CD4-positive, alpha-beta T cell (primary cell): ENCODE data around the gene CATSPER4. TPM values are rescaled to one million over a fixed set of nuclear protein-coding genes. Genes with fewer than 3 reads are reported as not detected.

Source experiments
- ATAC-seq: fragments of 200-7000 bp; cut with Tn5 transposase; one replicate; pipeline ENCODE4 v1.10.0; 2022; ENCODE audit warnings: mild to moderate bottlenecking; ENCODE audit not compliant: poor library complexity
- CTCF ChIA-PET: fragments of 350-600 bp; sonication (Branson Sonifier 250); formaldehyde crosslinking; loops from one replicate; lab custom pipeline; 2021; ENCODE audit warnings: antibody characterized with exemption, inconsistent platforms; lab: Charles Lee
- POLR2A ChIA-PET: fragments of 350-600 bp; sonication (Branson Sonifier 250); formaldehyde crosslinking; loops from one replicate; lab custom pipeline; 2021; ENCODE audit warnings: antibody characterized with exemption, inconsistent platforms; lab: Charles Lee
- DNase-seq, 14 experiments: peaks; one replicate each; pipeline ENCODE4 v3.0.0-alpha.2; 2013 to 2020; ENCODE audit warnings: mixed read lengths in 2 of 14
- H3K27ac ChIP-seq, 2 donors: one replicate each; pipeline versions ENCODE4 v1.5.1 to v1.7.0; 2013; ENCODE audit warnings: low read length in 2 of 2, low read depth in 1 of 2, mild to moderate bottlenecking in 1 of 2
- H3K27me3 ChIP-seq, 2 experiments: 1 replicate in 1 of 2; 2 replicates in 1 of 2; pipeline versions ENCODE4 v1.6.1 to v1.7.0; 2013; ENCODE audit warnings: low read length in 2 of 2, control low read depth in 1 of 2, mild to moderate bottlenecking in 1 of 2, moderate library complexity in 1 of 2; ENCODE audit not compliant: insufficient read depth in 2 of 2, control insufficient read depth in 1 of 2
- H3K36me3 ChIP-seq: one replicate; pipeline ENCODE4 v1.6.1; 2013; ENCODE audit warnings: low read length, control low read depth; ENCODE audit not compliant: insufficient read depth
- H3K4me1 ChIP-seq: one replicate; pipeline ENCODE4 v1.6.1; 2013; ENCODE audit warnings: low read length, control low read depth; ENCODE audit not compliant: insufficient read depth
- H3K4me3 ChIP-seq: one replicate; pipeline ENCODE4 v1.5.1; 2013; ENCODE audit warnings: mild to moderate bottlenecking, low read length, moderate library complexity
- H3K9me3 ChIP-seq, 2 experiments: 1 replicate in 1 of 2; 2 replicates in 1 of 2; pipeline versions ENCODE4 v1.6.1 to v1.7.0; 2013; ENCODE audit warnings: low read length in 2 of 2, mild to moderate bottlenecking in 2 of 2, control low read depth in 1 of 2, moderate library complexity in 1 of 2; ENCODE audit not compliant: control insufficient read depth in 1 of 2, insufficient read depth in 1 of 2
- H3K27ac Mint-ChIP-seq: one replicate; pipeline ENCODE4 v1.8.0; 2020; ENCODE audit warnings: mixed read lengths
- H3K27me3 Mint-ChIP-seq: one replicate; pipeline ENCODE4 v1.8.0; 2021; ENCODE audit warnings: mixed read lengths
- H3K36me3 Mint-ChIP-seq: one replicate; pipeline ENCODE4 v1.8.0; 2021; ENCODE audit warnings: low read depth, mixed read lengths
- H3K4me1 Mint-ChIP-seq: one replicate; pipeline ENCODE4 v1.8.0; 2021; ENCODE audit warnings: low read depth, mixed read lengths
- H3K4me3 Mint-ChIP-seq: one replicate; pipeline ENCODE4 v1.8.0; 2020; ENCODE audit warnings: mild to moderate bottlenecking, mixed read lengths
- H3K9me3 Mint-ChIP-seq: one replicate; pipeline ENCODE4 v1.8.0; 2020; ENCODE audit warnings: mixed read lengths
- CTCF ChIP-seq: fragments of 200-600 bp; IDR thresholded peaks from one replicate; pipeline ENCODE4 v1.8.0; 2022; ENCODE audit warnings: antibody characterized with exemption, mild to moderate bottlenecking
- intact Hi-C, 2 experiments: fragments of 100-400 bp; cut with DNase I in 1 of 2; cut with micrococcal nuclease in 1 of 2; formaldehyde crosslinking; loops; one replicate each; pipeline versions ENCODE4 v1.15.1 to v1.9.0; 2023 to 2025; cut with DNase I, micrococcal nuclease
- total RNA-seq, 174 experiments: library from RNA in 2 of 174; stranded (reverse) in 2 of 174; gene quantifications; one replicate each; pipeline ENCODE4 v1.2.3 and lab custom pipeline; 2021 to 2026

The CATSPER4 gene
- total RNA-seq, 2 experiments from 2014 or later = not detected

DNA sequence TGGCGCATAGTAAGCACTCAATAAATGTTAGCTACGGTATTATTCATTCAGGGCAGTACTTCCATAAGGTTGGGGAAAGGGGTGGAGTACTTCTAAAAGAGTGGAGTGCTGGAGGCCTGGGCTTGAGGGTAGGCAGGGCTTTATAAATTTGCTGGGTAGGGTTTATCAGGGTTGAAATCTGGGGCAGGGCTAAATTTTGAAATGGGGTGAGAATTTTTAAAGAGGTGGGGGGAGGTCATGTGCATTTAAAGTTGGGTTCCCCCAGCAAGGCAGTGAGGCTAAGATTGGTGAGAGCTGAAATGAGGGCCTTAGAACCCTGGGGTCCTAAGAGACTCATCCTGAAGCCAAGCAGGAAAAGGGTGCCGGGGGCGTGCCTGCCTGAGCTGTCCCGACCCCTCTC is 10.0 kb downstream of the CATSPER4 start:
- TF ChIP-seq CTCF = no peak
- no peak for DNase-seq
- Histone ChIP-seq H3K27me3 (no peaks in the 10 kb centered on the region), H3K4me3 (no peak overlapping the region), H3K9me3 (no peaks in the 10 kb centered on the region), H3K27ac (no peak overlapping the region), H3K36me3 (no peaks in the 10 kb centered on the region), H3K4me1 (peaks cover 34% of the 10 kb centered on the region)
- POLR2A ChIA-PET = no interaction called here
- intact Hi-C loops = no loop called here
- no peak for ATAC-seq
- no peaks in the 10 kb centered on the region for H3K27me3 Mint-ChIP-seq
- no peak overlapping the region for H3K27ac Mint-ChIP-seq
- H3K9me3 Mint-ChIP-seq = no peaks in the 10 kb centered on the region
- CTCF ChIA-PET = interaction anchor here (0.9 to 3.0 kb wide), 2 partner anchors 31 to 34 kb away, joined by 4 to 17 read pairs; partner anchors contain the start of genes CEP85 and ZNF593
- H3K4me3 Mint-ChIP-seq = no peak overlapping the region
- H3K36me3 Mint-ChIP-seq = no peaks in the 10 kb centered on the region
- H3K4me1 Mint-ChIP-seq = peaks cover 23% of the 10 kb centered on the region

GRCh38 chr1:26203642-26204318 is 13.4 kb downstream of the CATSPER4 start:
- H3K36me3 Mint-ChIP-seq = no peaks in the 10 kb centered on the region

DNA sequence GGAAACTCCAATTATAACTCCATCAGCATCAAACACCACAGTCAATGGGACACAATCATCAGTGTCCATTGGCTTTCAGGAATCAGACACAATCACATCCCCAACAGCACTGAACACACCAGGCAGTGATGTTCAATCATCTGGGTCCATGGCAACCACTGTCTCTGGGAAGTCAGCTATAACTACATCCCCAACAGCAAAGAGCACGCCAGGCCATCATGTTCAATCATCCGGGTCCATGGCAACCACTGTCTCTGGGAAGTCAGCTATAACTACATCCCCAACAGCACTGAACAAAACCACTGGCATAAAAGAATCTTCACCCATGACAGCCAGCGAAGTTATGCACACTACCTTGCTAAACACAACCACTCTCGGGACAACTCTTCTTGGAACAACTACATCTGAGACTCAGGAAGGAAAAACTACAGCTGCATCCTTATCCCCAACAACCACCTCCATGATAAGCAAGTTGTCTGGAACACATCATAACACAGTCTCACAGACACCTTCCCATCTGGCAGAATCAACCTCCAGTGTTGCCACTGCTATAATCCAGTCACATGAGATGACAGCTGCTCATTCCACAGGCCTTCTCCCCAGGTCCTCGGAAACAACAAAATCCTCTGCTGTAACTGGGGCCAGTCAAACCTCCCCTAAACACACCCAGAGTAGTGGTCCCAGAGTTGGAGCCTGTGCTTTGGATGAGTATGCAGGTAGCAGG is 19.9 kb downstream of the CATSPER4 start:
- Mint-ChIP-seq H3K4me3 (no peak overlapping the region), H3K4me1 (no peaks in the 10 kb centered on the region), H3K27me3 (no peaks in the 10 kb centered on the region), H3K9me3 (no peaks in the 10 kb centered on the region), H3K27ac (no peak overlapping the region), H3K36me3 (no peaks in the 10 kb centered on the region)
- no peak for ATAC-seq
- Histone ChIP-seq H3K36me3 (no peaks in the 10 kb centered on the region), H3K27ac (no peak overlapping the region), H3K27me3 (no peaks in the 10 kb centered on the region), H3K4me1 (no peaks in the 10 kb centered on the region), H3K9me3 (no peaks in the 10 kb centered on the region), H3K4me3 (no peak overlapping the region)
- no peak for DNase-seq
- CTCF ChIA-PET = interaction anchor here (0.8 to 1.9 kb wide), 4 partner anchors 8 to 207 kb away, joined by 3 to 6 read pairs (median 6); partner anchors contain the start of genes CEP85 and ZNF593
- intact Hi-C loops = no loop called here
- no peak for TF ChIP-seq CTCF
- POLR2A ChIA-PET = no interaction called here

More at GRCh38 chr1:26203642-26204318, 13.4 kb downstream of the CATSPER4 start:
- intact Hi-C loops = no loop called here
- H3K4me1 ChIP-seq = peaks cover 34% of the 10 kb centered on the region
- H3K27ac ChIP-seq = no peak overlapping the region
- ATAC-seq (no peak), DNase-seq (no peak)
- H3K9me3 Mint-ChIP-seq = no peaks in the 10 kb centered on the region
- H3K27ac Mint-ChIP-seq = no peak overlapping the region
- no peak overlapping the region for H3K4me3 ChIP-seq
- no peaks in the 10 kb centered on the region for H3K9me3 ChIP-seq
- no peaks in the 10 kb centered on the region for H3K27me3 Mint-ChIP-seq
- H3K27me3 ChIP-seq = no peaks in the 10 kb centered on the region
- no peak for TF ChIP-seq CTCF
- H3K4me1 Mint-ChIP-seq = peaks cover 23% of the 10 kb centered on the region
- ChIA-PET CTCF (interaction anchor here (1.2 to 1.4 kb wide), 2 partner anchors 34 to 117 kb away, joined by 3 read pairs; partner anchors contain the start of gene ZNF593), POLR2A (no interaction called here)
- H3K36me3 ChIP-seq = no peaks in the 10 kb centered on the region
- no peak overlapping the region for H3K4me3 Mint-ChIP-seq
